Measurements from ENCODE around the gene ACER2. TPM values are rescaled to one million over a fixed set of nuclear protein-coding genes. Genes with fewer than 3 reads are reported as not detected.

The ACER2 gene
- total and polyA plus RNA-seq, 2 experiments from 2014 or later = 0.87 to 14.6 TPM

DNA sequence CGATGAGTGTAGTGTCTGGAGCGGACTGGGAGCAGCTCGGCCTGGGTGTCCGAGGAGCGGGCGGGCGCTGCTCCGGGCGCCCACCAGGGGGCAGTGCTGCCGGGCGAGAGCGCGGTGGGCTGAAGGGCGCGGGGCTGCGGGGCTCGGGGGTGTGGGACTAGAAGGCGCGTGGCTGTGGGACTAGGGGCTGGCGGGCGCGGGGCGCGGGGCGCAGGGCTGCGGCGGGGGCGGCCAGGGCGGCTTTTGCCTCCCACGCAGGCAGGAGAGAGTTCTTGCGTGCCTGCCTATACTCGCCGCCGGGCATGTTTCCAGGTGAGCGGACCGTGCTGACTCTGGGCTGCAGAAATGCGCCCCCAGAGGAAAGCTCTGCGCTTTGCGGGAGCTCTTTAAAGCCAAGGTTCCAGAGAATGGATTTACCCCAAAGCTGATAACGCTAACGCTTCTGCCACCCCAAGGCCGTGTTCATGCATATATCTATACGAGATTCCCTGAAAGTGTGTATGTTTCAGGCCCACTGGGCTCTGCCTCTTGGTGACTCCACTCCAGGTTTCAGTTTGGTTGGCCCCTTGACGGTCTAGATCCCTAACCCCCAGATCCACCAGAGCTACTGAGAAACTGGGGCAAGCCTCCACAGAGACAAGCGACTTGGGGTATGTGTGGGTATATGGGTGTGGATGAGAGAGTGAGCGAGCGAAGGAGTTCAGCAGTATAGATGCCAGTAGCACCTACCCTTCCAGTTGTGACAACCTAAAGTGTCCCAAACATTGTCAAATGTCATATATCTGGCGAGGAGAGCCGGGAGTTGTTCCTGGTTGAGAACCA lies 56.2 kb downstream of the ACER2 start:
- Histone ChIP-seq H4K20me1 (replicated peaks; ENCODE audit: insufficient read depth) (no peaks in the 10 kb centered on the region), H3K4me1 (ENCODE audit: insufficient read depth) (no peaks in the 10 kb centered on the region), H2AFZ (peak overlapping the region; percentile 98), H3K27ac (ENCODE audit: low read depth) (no peak overlapping the region), H3K36me3 (ENCODE audit: insufficient read depth) (no peaks in the 10 kb centered on the region; the same call in 1 of the 2 replicates), H3K4me2 (peak overlapping the region; percentile 69), H3K79me2 (replicated peaks; ENCODE audit: insufficient read depth) (no peaks in the 10 kb centered on the region), H3K4me3 (peak overlapping the region; percentile 66), H3F3A (replicated peaks; ENCODE audit: low read depth) (no peaks in the 10 kb centered on the region), H3K27me3 (ENCODE audit: insufficient read depth) (no peaks in the 10 kb centered on the region), H3K9me2 (ENCODE audit: insufficient read depth) (0 out of 2 replicates have a peak, but pooled peaks cover 2% of the 10 kb centered on the region)
- H3K4me1 Mint-ChIP-seq = no peaks in the 10 kb centered on the region
- H3K4me3 Mint-ChIP-seq = peak overlapping the region; percentile 68
- peaks cover 7% of the 10 kb centered on the region; the same call in 2 of the 3 replicates for H3K36me3 Mint-ChIP-seq (ENCODE audit: low read depth)
- H3K27me3 Mint-ChIP-seq (ENCODE audit: insufficient read depth, low read depth, poor library complexity) = peaks cover 10% of the 10 kb centered on the region
- peak; percentile 93 for DNase-seq (ENCODE audit: low spot score)
- peak; percentile 97 for ATAC-seq
- H3K9me3 Mint-ChIP-seq = peaks cover 14% of the 10 kb centered on the region
- TF ChIP-seq CREB1 (CRISPR knock-in tag; IDR thresholded peaks at IDR 0.05; ENCODE audit: low read depth) (0 out of 2 replicates have a peak, but pooled peaks have one; percentile 19), POLR2AphosphoS5 (IDR thresholded peaks at IDR 0.05; ENCODE audit: low read depth) (no peak), CTCF (conservative IDR thresholded peaks at IDR 0.05; ENCODE audit: low read depth in 2 of 2) (peak; percentile 75 to 82), ETS1 (IDR thresholded peaks at IDR 0.05) (no peak)
- no peak overlapping the region for H3K27ac Mint-ChIP-seq

DNA sequence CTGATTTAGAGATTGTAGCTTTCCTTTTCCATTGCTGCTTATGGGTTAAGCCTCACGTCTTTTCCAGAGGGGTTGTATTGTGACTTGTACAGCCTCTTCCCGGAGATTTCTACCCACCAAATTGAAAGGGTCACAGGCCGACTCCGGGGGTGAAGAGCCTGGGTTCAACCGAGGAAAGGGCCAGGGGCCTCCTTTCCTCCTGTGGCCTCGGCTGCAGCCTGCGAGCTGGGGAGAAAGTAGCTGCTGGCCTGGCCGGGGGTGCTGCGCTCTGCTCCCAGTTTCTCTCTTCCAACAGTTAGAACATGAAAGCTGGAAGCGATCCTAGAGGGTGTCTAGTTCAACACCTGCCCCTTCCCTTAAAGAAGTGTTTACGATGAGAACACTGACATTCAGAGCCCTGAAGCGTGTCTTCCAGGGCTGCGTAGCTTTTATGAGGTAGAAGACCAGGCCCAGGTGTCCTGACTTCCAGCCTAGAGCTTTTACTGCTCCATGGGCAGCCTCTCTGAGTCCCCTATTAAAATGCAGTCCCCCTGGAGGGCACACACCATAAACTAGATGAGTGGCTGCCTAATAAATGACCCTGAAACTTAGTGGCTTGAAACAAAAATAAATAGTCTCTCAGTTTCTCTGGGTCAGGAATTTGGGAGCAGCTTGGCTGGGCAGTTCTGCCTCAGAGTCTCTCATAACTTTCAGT lies 56.9 kb downstream of the ACER2 start:
- H3K79me2 ChIP-seq (replicated peaks; ENCODE audit: insufficient read depth) = no peaks in the 10 kb centered on the region
- H3K27me3 ChIP-seq (ENCODE audit: insufficient read depth) = no peaks in the 10 kb centered on the region
- no peak for ATAC-seq
- no peaks in the 10 kb centered on the region for H3F3A ChIP-seq (replicated peaks; ENCODE audit: low read depth)
- H3K9me2 ChIP-seq (ENCODE audit: insufficient read depth) = 0 out of 2 replicates have a peak, but pooled peaks cover 2% of the 10 kb centered on the region
- peaks cover 14% of the 10 kb centered on the region for H3K9me3 Mint-ChIP-seq
- no peak overlapping the region for H3K4me3 ChIP-seq
- H3K4me1 Mint-ChIP-seq = no peaks in the 10 kb centered on the region
- H3K4me2 ChIP-seq = no peak overlapping the region
- H3K36me3 ChIP-seq (ENCODE audit: insufficient read depth) = no peaks in the 10 kb centered on the region; the same call in 1 of the 2 replicates
- H3K27me3 Mint-ChIP-seq (ENCODE audit: insufficient read depth, low read depth, poor library complexity) = peaks cover 12% of the 10 kb centered on the region
- no peak overlapping the region for H3K27ac ChIP-seq (ENCODE audit: low read depth)
- peaks cover 7% of the 10 kb centered on the region; the same call in 2 of the 3 replicates for H3K36me3 Mint-ChIP-seq (ENCODE audit: low read depth)
- H4K20me1 ChIP-seq (replicated peaks; ENCODE audit: insufficient read depth) = no peaks in the 10 kb centered on the region
- no peaks in the 10 kb centered on the region for H3K4me1 ChIP-seq (ENCODE audit: insufficient read depth)
- DNase-seq (ENCODE audit: low spot score) = no peak
- no peak overlapping the region for H3K4me3 Mint-ChIP-seq
- H2AFZ ChIP-seq = peak overlapping the region; percentile 98
- no peak overlapping the region for H3K27ac Mint-ChIP-seq
- TF ChIP-seq ETS1 (IDR thresholded peaks at IDR 0.05) (no peak), NANOG (IDR thresholded peaks at IDR 0.05; ENCODE audit: borderline replicate concordance) (no peak), JUNB (IDR thresholded peaks at IDR 0.05; ENCODE audit: unreplicated experiment) (no peak), STAT1 (IDR thresholded peaks at IDR 0.05; ENCODE audit: unreplicated experiment) (no peak), EZH2phosphoT487 (IDR thresholded peaks at IDR 0.05; ENCODE audit: unreplicated experiment) (no peak), CTCF (conservative IDR thresholded peaks at IDR 0.05; ENCODE audit: low read depth in 2 of 2) (no peak)
- TF ChIP-seq, protein P1, sequence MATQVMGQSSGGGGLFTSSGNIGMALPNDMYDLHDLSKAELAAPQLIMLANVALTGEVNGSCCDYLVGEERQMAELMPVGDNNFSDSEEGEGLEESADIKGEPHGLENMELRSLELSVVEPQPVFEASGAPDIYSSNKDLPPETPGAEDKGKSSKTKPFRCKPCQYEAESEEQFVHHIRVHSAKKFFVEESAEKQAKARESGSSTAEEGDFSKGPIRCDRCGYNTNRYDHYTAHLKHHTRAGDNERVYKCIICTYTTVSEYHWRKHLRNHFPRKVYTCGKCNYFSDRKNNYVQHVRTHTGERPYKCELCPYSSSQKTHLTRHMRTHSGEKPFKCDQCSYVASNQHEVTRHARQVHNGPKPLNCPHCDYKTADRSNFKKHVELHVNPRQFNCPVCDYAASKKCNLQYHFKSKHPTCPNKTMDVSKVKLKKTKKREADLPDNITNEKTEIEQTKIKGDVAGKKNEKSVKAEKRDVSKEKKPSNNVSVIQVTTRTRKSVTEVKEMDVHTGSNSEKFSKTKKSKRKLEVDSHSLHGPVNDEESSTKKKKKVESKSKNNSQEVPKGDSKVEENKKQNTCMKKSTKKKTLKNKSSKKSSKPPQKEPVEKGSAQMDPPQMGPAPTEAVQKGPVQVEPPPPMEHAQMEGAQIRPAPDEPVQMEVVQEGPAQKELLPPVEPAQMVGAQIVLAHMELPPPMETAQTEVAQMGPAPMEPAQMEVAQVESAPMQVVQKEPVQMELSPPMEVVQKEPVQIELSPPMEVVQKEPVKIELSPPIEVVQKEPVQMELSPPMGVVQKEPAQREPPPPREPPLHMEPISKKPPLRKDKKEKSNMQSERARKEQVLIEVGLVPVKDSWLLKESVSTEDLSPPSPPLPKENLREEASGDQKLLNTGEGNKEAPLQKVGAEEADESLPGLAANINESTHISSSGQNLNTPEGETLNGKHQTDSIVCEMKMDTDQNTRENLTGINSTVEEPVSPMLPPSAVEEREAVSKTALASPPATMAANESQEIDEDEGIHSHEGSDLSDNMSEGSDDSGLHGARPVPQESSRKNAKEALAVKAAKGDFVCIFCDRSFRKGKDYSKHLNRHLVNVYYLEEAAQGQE (IDR thresholded peaks at IDR 0.05; ENCODE audit: unreplicated experiment) = no peak

Data from GM23338 (cell line).